Neural progenitor cell (in vitro differentiated cells): ENCODE results near the gene FTSJ3.

ENCODE experiments used
- EZH2phosphoT487 ChIP-seq: fragments of 200-600 bp; sonication (generic); IDR thresholded peaks from 2 replicates; pipeline ENCODE4 v1.6.1; 2017; ENCODE audit warnings: antibody characterized with exemption
- TF ChIP-seq, protein P1 (sequence below): fragments of 200-600 bp; sonication (generic); IDR thresholded peaks from 2 replicates; pipeline ENCODE4 v1.5.1; 2017; ENCODE audit warnings: antibody characterized with exemption, mild to moderate bottlenecking

- TF ChIP-seq, protein P1, sequence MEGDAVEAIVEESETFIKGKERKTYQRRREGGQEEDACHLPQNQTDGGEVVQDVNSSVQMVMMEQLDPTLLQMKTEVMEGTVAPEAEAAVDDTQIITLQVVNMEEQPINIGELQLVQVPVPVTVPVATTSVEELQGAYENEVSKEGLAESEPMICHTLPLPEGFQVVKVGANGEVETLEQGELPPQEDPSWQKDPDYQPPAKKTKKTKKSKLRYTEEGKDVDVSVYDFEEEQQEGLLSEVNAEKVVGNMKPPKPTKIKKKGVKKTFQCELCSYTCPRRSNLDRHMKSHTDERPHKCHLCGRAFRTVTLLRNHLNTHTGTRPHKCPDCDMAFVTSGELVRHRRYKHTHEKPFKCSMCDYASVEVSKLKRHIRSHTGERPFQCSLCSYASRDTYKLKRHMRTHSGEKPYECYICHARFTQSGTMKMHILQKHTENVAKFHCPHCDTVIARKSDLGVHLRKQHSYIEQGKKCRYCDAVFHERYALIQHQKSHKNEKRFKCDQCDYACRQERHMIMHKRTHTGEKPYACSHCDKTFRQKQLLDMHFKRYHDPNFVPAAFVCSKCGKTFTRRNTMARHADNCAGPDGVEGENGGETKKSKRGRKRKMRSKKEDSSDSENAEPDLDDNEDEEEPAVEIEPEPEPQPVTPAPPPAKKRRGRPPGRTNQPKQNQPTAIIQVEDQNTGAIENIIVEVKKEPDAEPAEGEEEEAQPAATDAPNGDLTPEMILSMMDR, result peak; percentile 71
- TF ChIP-seq EZH2phosphoT487, result no peak
These were observed 21.6 kb upstream of the FTSJ3 start for GRCh38 chr17:63848834-63849689.
